Skeletal muscle satellite cell (primary cell): ENCODE data around the gene NRL.

Source experiments
- H3K27me3 ChIP-seq: 2 replicates; pipeline ENCODE4 v1.7.0; 2013; ENCODE audit warnings: low read length; ENCODE audit not compliant: control insufficient read depth, insufficient read depth
- H3K36me3 ChIP-seq: 2 replicates; pipeline ENCODE4 v1.7.0; 2013; ENCODE audit warnings: mild to moderate bottlenecking, control low read depth, low read length; ENCODE audit not compliant: insufficient read depth
- H3K4me1 ChIP-seq: 2 replicates; pipeline ENCODE4 v1.7.0; 2013; ENCODE audit warnings: low read length; ENCODE audit not compliant: control insufficient read depth, insufficient read depth
- H3K4me2 ChIP-seq: 2 replicates; pipeline ENCODE4 v1.7.0; 2013; ENCODE audit warnings: mild to moderate bottlenecking, low read length
- H3K4me3 ChIP-seq: 2 replicates; pipeline ENCODE4 v1.7.0; 2013; ENCODE audit warnings: low read length
- H3K9ac ChIP-seq: 2 replicates; pipeline ENCODE4 v1.7.0; 2013; ENCODE audit warnings: mild to moderate bottlenecking, low read depth, low read length, moderate library complexity
- H3K9me3 ChIP-seq: replicated peaks from 2 replicates; pipeline ENCODE4 v1.7.0; 2013; ENCODE audit warnings: mild to moderate bottlenecking, control low read depth, low read length

NRL gene

DNA sequence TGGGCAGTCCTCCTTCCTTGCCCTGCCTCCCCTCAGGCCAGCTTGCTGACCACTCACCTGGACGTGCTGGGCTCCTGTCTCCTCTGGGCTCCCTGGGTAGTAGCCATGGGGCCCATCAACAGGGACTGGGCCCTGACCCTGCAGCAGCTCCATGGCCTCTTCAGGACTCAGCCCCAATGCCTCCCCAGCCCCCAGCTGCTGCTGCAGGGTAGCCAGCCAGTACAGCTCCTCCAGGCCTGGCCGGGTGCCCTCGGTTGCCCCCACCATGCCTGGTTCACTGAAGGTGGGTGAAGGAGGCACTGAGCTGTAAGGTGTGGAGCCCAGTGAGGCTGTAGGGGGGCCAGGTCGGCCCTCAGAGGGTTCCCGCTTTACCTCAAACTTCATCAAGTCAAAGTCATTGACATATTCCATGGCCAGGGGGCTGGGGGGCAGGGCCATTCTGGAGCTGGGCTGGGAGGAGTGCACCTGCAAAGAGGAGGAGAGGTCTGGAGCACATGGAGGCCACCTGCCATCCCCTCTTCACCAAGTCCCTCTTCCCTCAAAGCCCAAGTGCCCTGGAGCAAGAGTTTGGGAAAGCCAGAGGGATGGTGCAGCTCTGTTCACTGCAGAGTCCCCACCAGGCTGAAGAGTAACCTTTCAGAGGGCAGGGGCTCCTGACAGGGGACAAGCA lies 32.2 kb downstream of the NRL start:
- Histone ChIP-seq H3K36me3 (no peaks in the 10 kb centered on the region), H3K9ac (no peak overlapping the region), H3K27me3 (peaks cover 67% of the 10 kb centered on the region), H3K4me1 (peaks cover 9% of the 10 kb centered on the region), H3K4me2 (no peak overlapping the region), H3K9me3 (no peaks in the 10 kb centered on the region), H3K4me3 (no peak overlapping the region)

GRCh38 chr14:24081739-24082211 lies 33.0 kb downstream of the NRL start:
- Histone ChIP-seq H3K27me3 (peaks cover 71% of the 10 kb centered on the region), H3K36me3 (no peaks in the 10 kb centered on the region), H3K4me3 (peak overlapping the region; percentile 77), H3K4me2 (peak overlapping the region; percentile 98), H3K9me3 (no peaks in the 10 kb centered on the region), H3K4me1 (peaks cover 9% of the 10 kb centered on the region), H3K9ac (no peak overlapping the region)

DNA sequence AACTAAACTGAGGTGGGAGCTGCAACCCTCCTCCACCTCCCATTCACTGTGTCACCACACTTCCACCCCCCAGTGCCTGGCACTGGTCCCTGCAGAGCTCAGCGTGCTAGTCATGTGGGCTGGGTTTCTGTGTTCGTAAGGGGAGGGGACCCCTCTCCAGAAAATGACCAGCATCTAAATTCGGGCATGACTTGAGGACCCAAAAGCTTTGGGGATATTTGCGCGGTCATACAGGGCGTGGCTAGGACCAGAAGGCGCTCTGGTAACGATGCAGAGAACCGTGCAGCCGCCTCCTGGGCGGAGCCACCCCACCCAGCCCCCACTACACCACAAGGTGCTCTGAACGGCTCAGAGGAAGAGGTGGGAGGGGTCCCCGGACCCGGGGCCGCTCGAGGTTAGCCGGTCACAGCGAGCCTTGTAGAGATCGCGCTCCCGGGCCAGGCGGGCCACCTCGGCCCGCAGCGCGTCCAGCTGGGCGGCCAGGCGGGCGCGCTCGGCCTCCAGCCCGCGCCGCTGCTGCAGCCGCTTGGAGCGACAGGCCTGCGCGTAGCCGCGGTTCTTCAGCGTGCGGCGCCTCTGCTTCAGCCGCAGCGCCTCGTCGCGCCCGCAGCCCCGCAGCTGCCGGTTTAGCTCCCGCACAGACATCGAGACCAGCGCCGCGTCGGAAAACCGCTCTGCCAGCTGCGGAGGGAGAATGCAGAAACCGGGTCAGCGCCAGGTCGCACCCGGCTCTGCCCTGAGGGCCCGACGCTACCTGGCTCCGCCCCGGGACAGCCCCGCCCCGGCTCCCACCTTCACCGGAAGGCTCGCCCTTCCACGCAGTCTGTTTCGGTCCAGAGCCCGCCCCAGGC lies 33.6 kb downstream of the NRL start:
- Histone ChIP-seq H3K4me3 (peak overlapping the region; percentile 77), H3K4me1 (peaks cover 9% of the 10 kb centered on the region), H3K36me3 (no peaks in the 10 kb centered on the region), H3K9ac (peak overlapping the region; percentile 43), H3K4me2 (peak overlapping the region; percentile 98), H3K9me3 (no peaks in the 10 kb centered on the region), H3K27me3 (peaks cover 76% of the 10 kb centered on the region)

GRCh38 chr14:24080142-24080530 lies 34.6 kb downstream of the NRL start:
- Histone ChIP-seq H3K4me2 (no peak overlapping the region), H3K4me3 (no peak overlapping the region), H3K27me3 (peaks cover 86% of the 10 kb centered on the region), H3K9me3 (no peaks in the 10 kb centered on the region), H3K36me3 (no peaks in the 10 kb centered on the region), H3K4me1 (peaks cover 9% of the 10 kb centered on the region), H3K9ac (no peak overlapping the region)

- Histone ChIP-seq H3K4me1 (peaks cover 9% of the 10 kb centered on the region), H3K4me2 (no peak overlapping the region), H3K27me3 (peaks cover 89% of the 10 kb centered on the region), H3K36me3 (no peaks in the 10 kb centered on the region), H3K4me3 (no peak overlapping the region), H3K9me3 (no peaks in the 10 kb centered on the region), H3K9ac (no peak overlapping the region)
Measured at GRCh38 chr14:24079491-24080141, 35.1 kb downstream of the NRL start.

DNA sequence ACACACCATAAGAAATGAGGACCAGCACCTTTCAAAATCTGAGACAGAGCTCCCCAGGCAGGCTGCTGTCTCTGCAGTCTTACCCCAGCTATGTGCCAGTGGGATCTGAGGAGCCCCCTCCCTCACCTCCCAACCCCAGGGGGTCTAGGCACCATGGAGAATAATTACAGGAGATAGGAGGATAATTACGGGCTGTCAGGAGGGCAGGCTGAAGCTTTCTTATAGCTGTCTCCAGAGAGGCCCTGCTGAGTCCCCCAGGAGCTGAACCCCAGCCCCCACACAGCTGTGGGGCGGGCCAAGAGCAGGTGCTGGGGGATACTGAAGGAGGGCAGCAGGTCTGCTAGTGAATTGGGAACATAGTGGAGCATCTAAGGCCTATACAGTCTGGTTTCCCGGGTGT lies 36.6 kb downstream of the NRL start:
- no peak overlapping the region for H3K4me2 ChIP-seq
- peaks cover 9% of the 10 kb centered on the region for H3K4me1 ChIP-seq
- peaks cover 85% of the 10 kb centered on the region for H3K27me3 ChIP-seq
- no peaks in the 10 kb centered on the region for H3K9me3 ChIP-seq
- no peak overlapping the region for H3K9ac ChIP-seq
- no peaks in the 10 kb centered on the region for H3K36me3 ChIP-seq
- no peak overlapping the region for H3K4me3 ChIP-seq

DNA sequence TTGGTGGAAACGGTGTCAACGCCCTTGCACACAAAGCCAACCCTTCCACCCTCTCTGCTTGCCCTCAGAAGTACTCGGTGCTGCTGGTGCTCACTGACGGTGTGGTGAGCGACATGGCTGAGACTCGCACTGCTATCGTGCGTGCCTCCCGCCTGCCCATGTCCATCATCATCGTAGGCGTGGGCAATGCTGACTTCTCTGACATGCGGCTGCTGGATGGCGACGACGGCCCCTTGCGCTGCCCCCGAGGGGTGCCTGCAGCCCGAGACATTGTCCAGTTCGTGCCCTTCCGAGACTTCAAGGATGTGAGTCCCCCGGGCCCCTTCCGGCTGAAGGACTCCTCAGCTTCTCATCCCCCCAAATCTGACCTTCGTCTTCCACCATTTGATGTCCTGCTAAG lies 37.7 kb downstream of the NRL start:
- no peaks in the 10 kb centered on the region for H3K36me3 ChIP-seq
- peaks cover 85% of the 10 kb centered on the region for H3K27me3 ChIP-seq
- H3K9ac ChIP-seq = no peak overlapping the region
- no peak overlapping the region for H3K4me3 ChIP-seq
- peaks cover 9% of the 10 kb centered on the region for H3K4me1 ChIP-seq
- no peaks in the 10 kb centered on the region for H3K9me3 ChIP-seq
- H3K4me2 ChIP-seq = no peak overlapping the region

DNA sequence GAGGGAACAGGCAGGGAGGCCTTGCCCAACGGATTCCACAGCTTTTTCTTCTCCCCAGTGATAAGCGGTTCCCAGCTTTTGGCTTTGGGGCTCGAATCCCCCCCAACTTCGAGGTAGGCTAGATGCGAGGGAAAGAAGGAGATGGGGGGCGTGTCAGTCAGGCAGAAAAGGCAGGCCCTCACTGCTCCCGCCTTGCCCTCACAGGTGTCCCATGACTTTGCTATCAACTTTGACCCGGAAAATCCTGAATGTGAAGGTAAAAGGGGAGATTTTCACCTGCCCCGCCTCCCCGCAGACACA lies 38.5 kb downstream of the NRL start:
- no peaks in the 10 kb centered on the region for H3K9me3 ChIP-seq
- H3K4me2 ChIP-seq = no peak overlapping the region
- no peak overlapping the region for H3K9ac ChIP-seq
- no peaks in the 10 kb centered on the region for H3K36me3 ChIP-seq
- H3K4me1 ChIP-seq = peaks cover 6% of the 10 kb centered on the region
- peaks cover 84% of the 10 kb centered on the region for H3K27me3 ChIP-seq
- H3K4me3 ChIP-seq = no peak overlapping the region

DNA sequence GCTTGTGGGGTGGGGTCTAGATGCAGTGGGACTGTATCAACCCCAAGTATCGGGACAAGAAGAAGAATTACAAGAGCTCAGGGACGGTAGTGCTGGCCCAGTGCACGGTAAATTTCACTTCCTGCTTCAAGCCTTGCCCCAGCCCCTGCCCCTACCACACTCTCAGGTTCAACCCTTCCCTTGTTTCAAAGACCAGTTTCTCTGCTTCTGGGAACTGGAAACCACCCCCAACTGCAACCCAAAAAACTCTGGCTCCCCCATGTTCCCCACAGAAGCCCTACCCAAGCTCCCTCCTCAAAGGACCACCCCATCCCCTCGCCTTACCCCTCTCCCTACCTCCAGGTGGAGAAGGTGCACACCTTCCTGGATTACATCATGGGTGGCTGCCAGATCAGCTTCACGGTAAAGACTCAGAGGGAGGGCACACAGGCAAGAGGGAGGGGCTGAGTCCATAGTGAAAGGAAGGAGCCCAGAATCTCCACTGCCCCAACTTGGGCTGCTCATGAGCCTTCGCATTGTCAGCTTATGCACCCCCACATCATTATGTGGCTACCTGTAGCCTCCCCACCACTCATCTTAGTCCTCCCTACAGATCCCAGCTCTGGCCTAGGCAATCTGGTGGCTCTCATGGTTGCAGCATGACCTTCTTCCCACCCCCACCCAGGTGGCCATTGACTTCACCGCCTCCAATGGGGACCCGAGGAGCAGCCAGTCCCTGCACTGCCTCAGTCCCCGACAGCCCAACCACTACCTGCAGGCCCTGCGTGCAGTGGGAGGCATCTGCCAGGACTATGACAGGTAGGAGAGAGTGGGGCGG lies 39.1 kb downstream of the NRL start:
- H3K27me3 ChIP-seq = peaks cover 82% of the 10 kb centered on the region
- H3K36me3 ChIP-seq = no peaks in the 10 kb centered on the region
- no peak overlapping the region for H3K9ac ChIP-seq
- H3K4me2 ChIP-seq = no peak overlapping the region
- peaks cover under 1% of the 10 kb centered on the region for H3K4me1 ChIP-seq
- no peak overlapping the region for H3K4me3 ChIP-seq
- H3K9me3 ChIP-seq = no peaks in the 10 kb centered on the region

GRCh38 chr14:24074625-24075484 lies 39.9 kb downstream of the NRL start:
- peaks cover 82% of the 10 kb centered on the region for H3K27me3 ChIP-seq
- no peaks in the 10 kb centered on the region for H3K4me1 ChIP-seq
- no peak overlapping the region for H3K9ac ChIP-seq
- H3K36me3 ChIP-seq = no peaks in the 10 kb centered on the region
- H3K9me3 ChIP-seq = no peaks in the 10 kb centered on the region
- no peak overlapping the region for H3K4me3 ChIP-seq
- H3K4me2 ChIP-seq = no peak overlapping the region
